Panc1 (cell line): Measurements from ENCODE around the gene CTBP1. TPM values are rescaled to one million over a fixed set of nuclear protein-coding genes. Genes with fewer than 3 reads are reported as not detected.

ENCODE experiments used
- ATAC-seq: fragments of 200-7000 bp; cut with Tn5 transposase; 2 replicates; pipeline ENCODE4 v1.9.1; 2020; ENCODE audit warnings: mild to moderate bottlenecking, moderate library complexity
- BruUV-seq: library from RNA; stranded (reverse); fragments of 400-500 nt; replicated peaks from 2 replicates; lab custom pipeline; 2021; lab: Mats Ljungman, UMichigan
- CTCF ChIA-PET: fragments of 300-600 bp; sonication (Branson Sonifier 250); formaldehyde crosslinking; loops from one replicate; lab custom pipeline; 2022; ENCODE audit warnings: antibody characterized with exemption; lab: Charles Lee
- POLR2A ChIA-PET: fragments of 300-600 bp; sonication (Branson Sonifier 250); formaldehyde crosslinking; loops from one replicate; lab custom pipeline; 2022; ENCODE audit warnings: antibody characterized with exemption; lab: Charles Lee
- DNase-seq: peaks from one replicate; pipeline ENCODE4 v3.0.0-alpha.2; 2010; ENCODE audit warnings: low read depth, low spot score
- H3K27ac ChIP-seq: 2 replicates; pipeline ENCODE4 v1.5.1; 2011; ENCODE audit warnings: mild to moderate bottlenecking, low read length, inconsistent platforms
- H3K27me3 ChIP-seq: fragments of 200-500 bp; sonication (Bioruptor generic); 2 replicates; pipeline ENCODE4 v1.6.0; 2014; ENCODE audit warnings: low read length, inconsistent platforms; ENCODE audit not compliant: control insufficient read depth, insufficient read depth
- H3K36me3 ChIP-seq: fragments of 200-500 bp; sonication (Bioruptor generic); 2 replicates; pipeline ENCODE4 v1.5.1; 2014; ENCODE audit warnings: inconsistent platforms, mild to moderate bottlenecking, low read length, moderate library complexity; ENCODE audit not compliant: control insufficient read depth, insufficient read depth
- H3K4me1 ChIP-seq: 2 replicates; pipeline ENCODE4 v1.5.1; 2011; ENCODE audit warnings: inconsistent platforms, mild to moderate bottlenecking, low read length, moderate library complexity; ENCODE audit not compliant: control insufficient read depth, insufficient read depth
- H3K4me3 ChIP-seq, 2 experiments: 2 replicates each; pipeline ENCODE4 v1.5.1; 2011 to 2012; ENCODE audit warnings: low read depth in 2 of 2, low read length in 2 of 2, mild to moderate bottlenecking in 2 of 2, inconsistent platforms in 1 of 2, moderate library complexity in 1 of 2
- H3K9me3 ChIP-seq: fragments of 200-500 bp; sonication (Bioruptor generic); 2 replicates; pipeline ENCODE4 v1.5.1; 2014; ENCODE audit warnings: low read depth, mild to moderate bottlenecking, inconsistent platforms, low read length, moderate library complexity; ENCODE audit not compliant: control insufficient read depth, insufficient read depth
- POLR2AphosphoS5 ChIP-seq: IDR thresholded peaks from 2 replicates; pipeline ENCODE4 v1.6.1; 2012; ENCODE audit warnings: mild to moderate bottlenecking, low read depth, low read length, moderate library complexity
- REST ChIP-seq, 2 experiments: IDR thresholded peaks; 2 replicates each; pipeline ENCODE4 v1.6.1; 2011 to 2012; ENCODE audit warnings: low read depth in 2 of 2, control low read depth in 1 of 2, low read length in 1 of 2, mild to moderate bottlenecking in 1 of 2, moderate library complexity in 1 of 2; ENCODE audit not compliant: insufficient read depth in 1 of 2
- SIN3A ChIP-seq: IDR thresholded peaks from 2 replicates; pipeline ENCODE4 v1.6.1; 2012; ENCODE audit warnings: low read depth, mild to moderate bottlenecking, low read length, moderate library complexity, borderline replicate concordance; ENCODE audit not compliant: insufficient read depth
- TCF7L2 ChIP-seq: IDR thresholded peaks from 2 replicates; pipeline ENCODE4 v1.6.1; 2011; ENCODE audit warnings: mild to moderate bottlenecking, low read depth, low read length, inconsistent platforms
- in situ Hi-C: cut with HindIII; loops from 2 replicates; pipeline ENCODE4 v1.10.0; 2016; ENCODE audit warnings: low sequenced_read_pairs, low pct_unique_long_range_greater_than_20kb
- intact Hi-C: fragments of 100-400 bp; cut with micrococcal nuclease; formaldehyde crosslinking; loops from one replicate; pipeline ENCODE4 v1.10.0; 2022; ENCODE audit not compliant: unreplicated experiment
- total RNA-seq: library from RNA; stranded (reverse); gene quantifications from one replicate; pipeline ENCODE4 v1.2.1, GENCODE V29; 2021; ENCODE audit not compliant: unreplicated experiment
- TF ChIP-seq, protein P1 (sequence below): fragments of 450-650 bp; IDR thresholded peaks from 2 replicates; pipeline ENCODE4 v1.5.1; 2017; ENCODE audit warnings: mild to moderate bottlenecking

The CTBP1 gene
- total RNA-seq, 1 experiment from 2014 or later: 157 TPM

DNA sequence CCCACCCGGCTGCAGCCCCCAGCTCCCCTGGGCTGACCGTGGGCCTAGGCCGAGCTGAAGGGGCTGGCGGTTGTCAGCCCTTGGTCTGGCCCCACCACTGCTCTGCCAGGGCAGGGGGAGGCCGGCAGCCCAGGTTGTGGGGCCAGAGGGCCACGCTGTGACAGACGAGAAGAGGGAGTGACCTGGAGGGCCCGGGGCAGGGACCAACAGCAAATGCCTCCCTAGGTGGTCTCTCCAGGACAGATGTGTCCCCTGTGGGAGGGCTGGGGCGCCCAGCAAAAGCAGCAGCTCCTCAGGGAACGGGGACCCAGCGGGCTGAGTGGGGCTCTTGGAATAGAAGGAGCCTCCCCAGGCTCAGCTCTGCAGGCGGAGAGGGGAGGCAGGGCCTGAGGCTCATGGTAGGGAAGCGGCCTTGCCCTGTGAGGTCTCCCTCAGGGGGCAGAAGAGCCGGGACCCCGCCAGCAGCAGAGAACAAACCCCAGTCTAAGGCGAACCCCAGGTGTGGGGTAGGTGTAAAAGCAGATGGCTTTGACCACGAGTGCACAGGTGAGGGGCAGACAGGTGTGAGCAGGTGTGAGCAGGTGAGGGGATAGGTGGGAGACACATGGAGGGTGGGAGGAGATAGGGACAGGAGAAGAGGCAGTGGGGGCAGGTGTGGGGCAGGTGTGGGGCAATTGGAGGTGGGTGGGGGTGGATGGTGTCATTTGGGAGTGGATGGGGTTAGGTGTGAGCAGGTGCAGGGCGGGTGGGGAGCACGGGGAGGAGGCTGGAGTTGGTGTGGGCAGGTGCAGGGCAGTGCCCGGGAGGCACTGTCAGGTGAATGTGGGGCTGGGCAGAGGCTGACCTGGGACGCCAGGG lies 42.4 kb downstream of the CTBP1 start:
- intact Hi-C loops (no loop called here), in situ Hi-C loops (no loop called here)
- ChIA-PET CTCF (no interaction called here), POLR2A (no interaction called here)
- Histone ChIP-seq H3K4me1 (peaks cover 27% of the 10 kb centered on the region), H3K9me3 (no peaks in the 10 kb centered on the region), H3K27me3 (no peaks in the 10 kb centered on the region), H3K4me3 (no peak overlapping the region), H3K27ac (no peak overlapping the region), H3K36me3 (no peaks in the 10 kb centered on the region)
- BruUV-seq: no TSS peak
- ATAC-seq (no peak), DNase-seq (no peak)
- TF ChIP-seq, protein P1, sequence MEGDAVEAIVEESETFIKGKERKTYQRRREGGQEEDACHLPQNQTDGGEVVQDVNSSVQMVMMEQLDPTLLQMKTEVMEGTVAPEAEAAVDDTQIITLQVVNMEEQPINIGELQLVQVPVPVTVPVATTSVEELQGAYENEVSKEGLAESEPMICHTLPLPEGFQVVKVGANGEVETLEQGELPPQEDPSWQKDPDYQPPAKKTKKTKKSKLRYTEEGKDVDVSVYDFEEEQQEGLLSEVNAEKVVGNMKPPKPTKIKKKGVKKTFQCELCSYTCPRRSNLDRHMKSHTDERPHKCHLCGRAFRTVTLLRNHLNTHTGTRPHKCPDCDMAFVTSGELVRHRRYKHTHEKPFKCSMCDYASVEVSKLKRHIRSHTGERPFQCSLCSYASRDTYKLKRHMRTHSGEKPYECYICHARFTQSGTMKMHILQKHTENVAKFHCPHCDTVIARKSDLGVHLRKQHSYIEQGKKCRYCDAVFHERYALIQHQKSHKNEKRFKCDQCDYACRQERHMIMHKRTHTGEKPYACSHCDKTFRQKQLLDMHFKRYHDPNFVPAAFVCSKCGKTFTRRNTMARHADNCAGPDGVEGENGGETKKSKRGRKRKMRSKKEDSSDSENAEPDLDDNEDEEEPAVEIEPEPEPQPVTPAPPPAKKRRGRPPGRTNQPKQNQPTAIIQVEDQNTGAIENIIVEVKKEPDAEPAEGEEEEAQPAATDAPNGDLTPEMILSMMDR: no peak
- TF ChIP-seq POLR2AphosphoS5 (no peak), REST (IDR thresholded peaks at IDR 0.05; ENCODE audit: insufficient read depth in 1 of 2, low read depth in 2 of 2, low read length in 1 of 2) (no peak), SIN3A (no peak), TCF7L2 (no peak)

DNA sequence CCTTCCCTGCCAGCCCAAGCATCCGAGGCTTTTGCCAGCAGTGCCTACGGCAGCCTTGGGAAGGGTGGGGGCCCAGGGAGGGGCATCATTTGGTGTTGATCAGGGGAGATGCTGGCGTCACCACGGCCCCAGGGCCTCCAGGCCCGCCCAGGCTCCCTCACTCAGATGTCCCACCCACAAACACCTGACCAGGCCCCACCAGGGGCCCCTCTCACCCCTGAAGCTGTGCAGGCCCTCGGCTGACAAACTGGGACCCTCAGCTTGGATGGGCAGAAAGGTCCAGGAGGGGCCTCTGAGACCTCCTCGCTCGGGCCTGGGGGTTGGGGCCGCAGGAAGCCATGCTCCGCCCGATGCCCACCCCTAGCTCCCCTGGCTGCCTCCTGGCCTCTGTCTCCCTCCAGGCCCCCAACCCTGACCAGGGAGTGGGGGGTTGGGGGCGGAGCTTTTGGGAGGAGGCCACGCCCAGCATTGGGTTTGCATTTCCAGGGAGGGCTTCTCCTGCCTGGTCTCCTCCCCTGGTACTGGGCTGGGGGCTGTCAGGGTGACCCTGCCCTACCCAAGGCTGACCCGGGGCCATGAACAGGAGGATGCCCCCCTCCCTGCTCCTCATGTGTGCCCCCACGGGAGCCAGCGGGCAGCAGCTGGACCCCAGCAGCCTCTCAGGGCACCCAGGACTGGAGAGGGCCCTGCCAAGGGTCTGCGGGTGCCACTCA lies 43.2 kb downstream of the CTBP1 start:
- no TSS peak for BruUV-seq
- intact Hi-C loops (no loop called here), in situ Hi-C loops (no loop called here)
- TF ChIP-seq SIN3A (no peak), REST (IDR thresholded peaks at IDR 0.05; ENCODE audit: insufficient read depth in 1 of 2, low read depth in 2 of 2, low read length in 1 of 2) (no peak), TCF7L2 (no peak), POLR2AphosphoS5 (no peak)
- TF ChIP-seq, protein P1: no peak
- ChIA-PET CTCF (no interaction called here), POLR2A (no interaction called here)
- Histone ChIP-seq H3K4me1 (peaks cover 27% of the 10 kb centered on the region), H3K9me3 (no peaks in the 10 kb centered on the region), H3K4me3 (no peak overlapping the region), H3K36me3 (no peaks in the 10 kb centered on the region), H3K27ac (no peak overlapping the region), H3K27me3 (no peaks in the 10 kb centered on the region)
- no peak for ATAC-seq
- no peak for DNase-seq
